Erythroblast (primary cell): ENCODE measurements around the gene DSCAML1.

Source experiments
- DNase-seq, 2 experiments: peaks; one replicate each; lab custom pipeline; 2025; lab: John Stamatoyannopoulos, UW
- GATA1 ChIP-seq: IDR thresholded peaks from 2 replicates; pipeline ENCODE4 v1.6.1; 2011; ENCODE audit warnings: low read depth, mild to moderate bottlenecking, control low read depth, low read length, moderate library complexity
- POLR2A ChIP-seq: IDR thresholded peaks from 2 replicates; pipeline ENCODE4 v1.6.1; 2011; ENCODE audit warnings: mild to moderate bottlenecking, low read length

Gene DSCAML1

DNA sequence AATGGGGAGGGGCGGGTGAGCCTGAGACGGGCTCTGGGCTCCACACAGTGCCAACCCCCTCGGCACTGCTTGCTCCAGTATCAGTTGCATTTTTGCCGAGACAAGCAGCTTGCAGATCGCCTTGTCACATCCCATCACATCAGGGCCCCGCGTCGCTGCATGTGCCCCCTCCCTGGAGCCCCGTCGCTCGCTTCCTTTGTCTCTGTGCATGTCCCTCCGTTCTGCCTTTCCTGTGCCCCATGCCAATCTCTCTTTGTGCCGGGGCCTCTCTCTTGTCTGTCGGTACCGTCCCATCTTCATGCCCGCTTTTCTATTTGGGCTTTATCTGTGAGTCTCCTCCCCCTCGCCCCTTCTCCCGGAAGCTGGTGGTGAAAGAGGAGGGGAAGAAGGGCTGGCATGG lies 267.2 kb downstream of the DSCAML1 start:
- TF ChIP-seq POLR2A (no peak), GATA1 (no peak)
- DNase-seq, result no peak

DNA sequence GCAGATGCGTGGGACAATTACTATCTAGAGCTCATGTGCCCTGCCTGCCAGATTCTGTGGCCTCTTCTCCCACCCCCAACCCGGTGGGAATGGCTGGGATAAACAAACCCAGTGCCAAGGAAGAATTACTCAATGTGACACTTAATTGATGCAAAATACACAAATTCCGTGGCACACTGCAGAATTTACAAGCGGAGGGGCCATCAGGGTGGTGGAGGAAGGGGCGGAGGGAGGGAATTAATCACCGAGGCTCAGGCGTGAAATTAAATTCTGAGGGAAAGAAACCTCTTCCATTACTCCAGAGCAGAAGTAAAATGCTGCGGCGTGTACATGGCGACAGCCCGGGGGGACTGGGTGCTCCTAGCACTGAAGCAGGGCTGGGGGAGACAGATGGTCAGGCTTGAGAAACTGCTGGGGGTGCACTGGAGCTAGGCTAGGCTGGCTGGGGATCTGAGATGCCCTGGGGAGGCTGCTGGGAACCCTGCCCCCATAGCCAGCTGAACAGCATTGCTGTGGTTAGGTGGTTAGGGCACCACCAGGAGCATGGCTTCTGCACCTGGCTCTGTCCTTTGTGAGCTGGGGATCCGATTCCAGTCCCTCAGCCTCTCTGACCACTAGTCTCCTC lies 268.8 kb downstream of the DSCAML1 start:
- TF ChIP-seq POLR2A (no peak), GATA1 (no peak)
- no peak for DNase-seq

DNA sequence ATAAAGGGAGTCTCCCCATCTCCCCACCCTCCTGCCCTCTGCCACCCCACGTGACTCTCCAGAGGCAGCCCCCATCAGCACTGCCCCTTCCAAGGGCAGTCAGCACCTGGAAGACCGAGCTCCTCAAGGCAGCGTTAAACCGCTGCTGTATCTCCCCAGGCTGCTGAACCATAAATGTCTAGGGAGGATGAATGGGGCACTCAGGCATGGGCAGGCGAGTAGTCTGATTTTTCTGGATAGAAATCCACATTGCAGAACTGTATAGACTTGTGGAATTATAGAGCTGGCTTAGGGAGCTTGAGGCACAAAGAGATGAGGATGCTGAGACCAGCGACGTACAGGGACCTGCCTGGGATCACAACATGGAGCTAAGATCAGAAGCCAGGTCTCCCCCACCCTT lies 269.7 kb downstream of the DSCAML1 start:
- TF ChIP-seq GATA1 (no peak), POLR2A (no peak)

DNA sequence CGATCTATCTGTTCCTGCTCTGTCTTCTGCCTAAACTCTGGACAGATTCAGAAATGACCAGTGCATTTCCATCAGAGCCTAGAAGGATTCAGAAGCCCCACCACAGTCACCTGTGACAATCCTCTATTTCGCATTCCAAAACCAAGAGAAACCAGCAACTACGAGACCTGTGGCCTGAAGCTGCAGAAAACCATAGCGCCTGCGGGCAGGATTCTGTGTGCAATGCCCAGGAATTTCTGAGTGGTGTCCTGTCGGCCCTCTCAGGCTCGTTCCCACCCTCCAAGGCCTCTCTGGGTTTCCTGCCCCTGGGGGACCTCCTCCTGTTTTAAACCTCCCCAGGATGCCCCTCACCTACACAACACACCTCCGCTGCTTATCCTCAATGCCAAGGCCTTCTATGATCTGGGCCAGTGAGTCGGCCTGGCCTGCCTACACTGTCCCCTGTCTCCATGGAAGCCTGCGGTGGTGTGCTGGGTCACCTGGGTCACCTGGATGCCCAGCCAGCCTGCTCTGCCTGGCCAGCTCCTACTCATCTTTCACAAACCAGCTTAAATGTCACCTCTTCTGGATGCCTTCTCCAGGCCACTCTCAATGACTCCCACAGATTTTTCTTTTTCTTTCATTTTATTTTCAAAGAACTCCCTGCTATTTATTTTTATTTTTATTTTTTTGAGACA lies 271.0 kb downstream of the DSCAML1 start:
- DNase-seq, result no peak
- no peak for TF ChIP-seq POLR2A
- no peak for TF ChIP-seq GATA1

More for the DNA sequence above, 269.7 kb downstream of the DSCAML1 start:
- no peak for DNase-seq

DNA sequence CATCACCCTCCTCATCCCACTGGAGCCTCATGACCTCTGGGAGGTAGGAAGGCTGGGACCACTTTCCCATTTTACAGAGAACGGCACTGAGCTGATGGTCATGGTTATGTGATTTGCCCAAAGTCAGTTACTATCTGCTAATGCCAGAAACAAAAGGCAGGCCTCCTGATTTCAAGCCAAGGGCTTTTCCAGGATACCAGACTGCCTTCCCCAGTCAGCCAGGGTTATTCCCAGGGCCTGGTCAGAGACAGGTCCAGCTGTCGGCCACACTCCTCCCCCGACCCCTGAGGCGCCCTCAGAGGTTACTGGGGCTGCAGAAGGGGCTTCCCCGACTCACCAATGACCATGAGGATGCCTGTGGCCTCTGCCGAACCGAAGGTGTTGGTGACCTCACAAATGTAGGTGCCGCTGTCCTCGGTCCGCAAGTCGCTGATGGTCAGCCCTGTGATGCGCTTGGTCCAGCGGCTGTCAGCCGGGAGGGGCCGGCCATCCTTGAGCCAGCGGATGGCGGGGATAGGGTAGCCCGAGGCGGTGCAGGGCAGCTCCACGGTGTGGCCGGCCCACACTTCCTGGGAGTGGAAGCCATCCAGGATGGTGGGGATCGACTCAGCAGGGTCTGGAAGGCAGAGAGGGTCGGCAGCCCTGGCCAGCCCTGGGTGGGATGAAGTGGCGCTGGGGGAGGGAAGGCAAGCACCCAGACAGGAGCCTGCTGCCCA lies 272.4 kb downstream of the DSCAML1 start:
- no peak for TF ChIP-seq GATA1
- TF ChIP-seq POLR2A, result no peak
- DNase-seq, result no peak

DNA sequence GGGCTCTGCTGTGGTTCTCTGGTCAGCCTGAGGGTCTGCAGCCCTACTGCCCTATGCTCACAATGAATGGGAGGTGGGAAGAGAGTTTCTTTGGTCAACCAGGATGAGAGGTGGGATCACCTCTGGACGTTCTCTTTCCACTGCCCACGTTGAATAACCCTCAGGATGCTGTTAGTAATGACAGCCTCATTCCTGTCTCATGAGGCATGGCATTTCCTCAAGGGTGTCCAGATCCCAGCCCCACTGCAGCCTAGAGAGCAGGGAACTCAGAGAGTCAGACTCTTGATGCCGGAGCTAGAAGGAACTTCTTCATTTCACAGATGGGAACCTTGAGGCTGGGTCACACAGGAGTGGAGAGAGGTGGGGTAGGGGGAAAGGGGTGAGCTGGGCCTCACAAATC lies 273.3 kb downstream of the DSCAML1 start:
- no peak for DNase-seq
- no peak for TF ChIP-seq POLR2A
- TF ChIP-seq GATA1, result no peak

DNA sequence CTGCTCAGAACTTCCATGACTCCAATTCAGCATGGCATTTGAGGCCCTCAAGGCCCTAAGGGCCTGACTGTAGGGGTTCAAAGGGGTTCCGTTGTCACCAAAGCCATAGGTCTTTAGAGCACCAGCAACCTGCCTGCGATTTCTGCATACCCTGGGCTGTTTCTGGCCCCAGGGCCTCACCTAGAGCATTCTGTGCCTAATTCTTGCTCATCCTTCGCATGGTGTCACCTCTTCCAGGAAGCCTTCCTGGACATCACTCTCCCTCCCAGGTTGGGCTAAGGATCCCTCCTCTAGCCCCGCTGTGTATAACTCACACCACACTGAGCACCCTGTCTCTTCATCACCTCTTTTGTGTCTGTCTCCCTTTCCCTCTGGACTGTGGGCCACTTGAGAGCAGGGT lies 275.0 kb downstream of the DSCAML1 start:
- DNase-seq, result no peak
- TF ChIP-seq GATA1 (no peak), POLR2A (no peak)

DNA sequence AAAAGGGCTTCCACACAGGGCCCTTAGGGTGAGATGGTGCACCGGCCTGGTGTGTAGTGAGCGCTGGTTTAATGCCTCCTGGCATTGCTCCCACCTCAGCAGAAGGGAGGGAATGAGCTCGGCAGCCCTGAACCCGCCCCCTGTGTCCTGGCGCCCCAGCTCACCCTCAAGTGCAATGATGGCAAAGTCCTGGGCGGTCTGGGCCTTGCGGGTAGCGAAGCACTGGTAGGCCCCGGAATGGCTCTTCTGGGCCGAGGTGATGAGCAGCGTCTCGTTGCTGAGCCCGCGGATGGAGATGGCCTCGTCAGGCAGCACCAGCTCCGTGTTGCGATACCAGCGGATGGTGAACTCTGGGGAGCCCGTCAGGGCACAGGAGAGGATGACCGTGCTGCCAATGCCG lies 276.1 kb downstream of the DSCAML1 start:
- TF ChIP-seq POLR2A (no peak), GATA1 (no peak)
- no peak for DNase-seq

DNA sequence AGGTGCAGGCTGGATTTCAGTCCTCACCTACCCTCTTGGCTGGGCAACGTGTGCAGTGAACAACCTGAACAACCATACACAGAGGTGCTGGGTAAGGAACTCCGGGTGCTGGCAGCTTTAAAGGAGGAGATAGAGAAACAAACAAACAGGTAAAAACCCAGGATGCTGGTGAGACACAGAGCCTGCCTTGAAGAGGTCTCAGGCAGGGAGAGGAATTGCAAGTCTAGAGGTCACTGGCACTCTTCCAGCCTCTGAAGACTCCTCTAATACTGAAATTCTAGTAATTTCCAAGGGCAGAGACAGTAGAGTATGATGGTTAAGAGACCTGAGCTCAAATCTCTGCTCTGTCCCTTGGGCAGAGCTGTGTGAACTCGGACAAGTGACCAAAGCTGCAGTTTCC lies 276.8 kb downstream of the DSCAML1 start:
- DNase-seq, result no peak
- TF ChIP-seq GATA1, result no peak
- TF ChIP-seq POLR2A, result no peak

DNA sequence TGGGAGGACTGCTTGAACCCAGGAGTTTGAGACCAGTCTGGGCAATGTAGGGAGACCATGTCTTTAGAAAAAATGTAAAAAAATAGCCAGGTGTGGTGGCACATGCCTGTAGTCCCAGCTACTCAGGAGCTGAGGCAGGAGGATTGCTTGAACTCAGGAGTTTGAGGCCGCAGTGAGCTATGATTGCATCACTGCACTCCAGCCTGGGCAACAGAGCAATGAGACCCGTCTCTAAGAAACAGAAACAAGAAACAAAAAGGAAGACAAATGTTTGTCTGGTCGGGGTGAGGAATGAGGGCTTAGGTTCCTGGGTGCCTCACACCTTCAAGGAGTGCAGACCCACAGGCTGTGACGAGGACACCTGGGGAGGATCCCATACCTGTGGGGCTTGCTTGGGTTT lies 277.4 kb downstream of the DSCAML1 start:
- TF ChIP-seq POLR2A (no peak), GATA1 (no peak)
- no peak for DNase-seq

DNA sequence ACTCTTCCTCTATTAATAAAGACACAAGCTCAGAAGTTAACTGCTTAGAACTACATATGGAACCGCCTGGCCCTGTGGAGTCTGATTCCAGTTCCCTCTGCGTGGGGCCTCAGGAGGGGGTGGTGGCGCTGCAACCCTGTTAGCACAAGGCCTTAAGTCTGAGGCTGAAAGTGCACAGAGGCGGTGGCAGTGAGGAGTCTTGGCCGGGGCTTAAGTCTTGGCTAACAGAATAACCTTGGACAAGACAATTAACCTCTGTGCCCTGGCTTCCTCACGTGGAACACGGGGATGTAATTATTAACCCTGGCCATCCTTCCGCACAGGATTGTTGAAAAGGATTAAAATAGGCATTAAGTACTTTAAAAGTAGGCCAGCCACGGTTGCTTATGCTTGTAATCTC lies 277.8 kb downstream of the DSCAML1 start:
- TF ChIP-seq POLR2A, result no peak
- TF ChIP-seq GATA1, result no peak

DNA sequence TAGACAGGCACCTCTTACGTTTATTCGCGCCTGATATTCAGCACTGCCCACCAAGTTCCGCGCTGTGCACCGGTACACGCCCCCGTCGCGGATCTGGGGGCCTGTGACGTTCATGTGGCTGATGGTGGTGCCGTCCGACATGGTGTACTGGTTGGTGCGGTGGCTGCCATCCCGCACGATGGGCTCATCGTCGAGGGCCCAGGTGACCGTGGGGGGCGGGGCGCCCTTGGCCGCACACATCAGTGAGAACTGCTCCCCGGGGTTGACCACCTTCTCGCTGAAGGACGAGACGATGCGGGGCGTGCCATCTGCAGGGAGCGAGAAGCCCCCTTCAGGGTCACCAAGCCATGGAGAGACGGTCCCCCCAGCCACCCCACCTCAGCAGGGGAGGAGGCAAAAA lies 278.6 kb downstream of the DSCAML1 start:
- no peak for TF ChIP-seq GATA1
- TF ChIP-seq POLR2A, result no peak
- DNase-seq, result no peak

More for the DNA sequence above, 277.8 kb downstream of the DSCAML1 start:
- no peak for DNase-seq

DNA sequence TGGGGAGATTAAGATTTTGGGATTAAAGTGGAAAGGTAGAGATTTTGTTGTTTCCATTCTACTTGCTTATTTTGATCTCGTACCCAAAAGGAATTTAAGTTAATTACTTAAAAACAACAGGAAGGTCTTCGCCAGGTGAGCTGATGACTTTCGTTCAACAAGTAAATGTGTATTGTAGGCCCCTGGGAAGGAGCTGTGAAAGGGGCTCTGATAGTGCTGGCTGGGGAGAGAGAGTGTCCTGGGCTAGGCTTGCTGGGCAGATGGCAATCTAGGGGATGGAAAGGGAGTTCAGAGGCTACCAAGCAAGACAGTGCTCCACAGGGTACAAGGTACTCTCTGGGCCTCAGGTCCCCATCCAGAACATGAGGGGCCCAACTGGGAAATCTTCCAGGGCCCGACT lies 279.9 kb downstream of the DSCAML1 start:
- DNase-seq, result no peak
- TF ChIP-seq GATA1 (no peak), POLR2A (no peak)
